GM19099 (cell line): ENCODE results near the gene POLA1.

Source experiments
- POLR2A ChIP-seq: IDR thresholded peaks from 3 replicates; pipeline ENCODE4 v1.6.1; 2011; ENCODE audit warnings: low read depth; ENCODE audit not compliant: insufficient read length; ENCODE audit errors: extremely low read depth

The POLA1 gene

DNA sequence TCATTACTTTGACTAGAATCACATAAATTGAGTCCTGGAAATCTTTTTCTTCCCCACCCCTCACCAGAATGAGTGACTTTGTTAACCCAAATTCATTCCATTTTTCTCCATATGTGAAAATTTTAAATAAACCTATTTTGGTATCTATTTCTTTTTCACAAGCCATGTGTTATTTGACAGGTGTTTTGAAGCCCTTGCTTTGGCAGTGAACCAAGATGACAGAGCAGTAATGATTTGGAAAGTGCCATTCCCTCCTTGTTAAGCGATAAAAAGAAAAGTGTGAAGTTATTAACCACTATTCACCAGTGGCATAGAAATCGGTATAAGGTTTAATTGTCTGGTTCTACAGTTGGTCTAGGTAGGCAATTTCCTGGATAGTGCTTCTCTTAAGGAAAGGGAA is 66.1 kb downstream of the POLA1 start:
- no peak for TF ChIP-seq POLR2A

DNA sequence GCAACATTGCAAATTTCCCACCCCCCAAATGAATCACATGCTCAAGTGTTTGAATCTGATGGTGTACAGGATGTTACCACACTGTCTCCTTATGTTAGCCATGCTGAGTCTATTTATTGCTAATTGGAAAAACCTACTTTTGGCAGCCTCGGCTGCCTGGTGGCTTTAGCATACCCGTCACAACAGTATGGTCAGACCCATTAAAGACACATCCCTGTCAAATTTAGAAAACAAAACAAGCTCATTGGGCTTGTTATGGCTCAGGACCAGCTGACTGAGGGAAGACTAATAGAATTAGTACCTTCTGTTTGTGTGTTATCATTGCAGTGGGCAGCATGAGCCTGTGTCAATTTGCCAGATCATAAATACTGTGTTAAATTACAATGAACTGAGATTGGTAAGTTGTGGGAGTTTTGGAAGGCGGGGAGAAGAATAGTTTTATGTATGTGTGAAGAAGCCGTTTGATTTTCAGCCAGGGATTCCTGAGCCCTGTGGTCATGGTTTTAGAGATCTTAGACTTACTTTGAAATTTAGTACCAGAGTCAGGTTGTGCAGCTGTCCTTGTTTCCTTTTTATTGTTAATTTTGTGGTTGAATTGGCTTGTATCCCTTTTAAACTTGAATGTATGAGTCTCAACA is 66.8 kb downstream of the POLA1 start:
- no peak for TF ChIP-seq POLR2A

DNA sequence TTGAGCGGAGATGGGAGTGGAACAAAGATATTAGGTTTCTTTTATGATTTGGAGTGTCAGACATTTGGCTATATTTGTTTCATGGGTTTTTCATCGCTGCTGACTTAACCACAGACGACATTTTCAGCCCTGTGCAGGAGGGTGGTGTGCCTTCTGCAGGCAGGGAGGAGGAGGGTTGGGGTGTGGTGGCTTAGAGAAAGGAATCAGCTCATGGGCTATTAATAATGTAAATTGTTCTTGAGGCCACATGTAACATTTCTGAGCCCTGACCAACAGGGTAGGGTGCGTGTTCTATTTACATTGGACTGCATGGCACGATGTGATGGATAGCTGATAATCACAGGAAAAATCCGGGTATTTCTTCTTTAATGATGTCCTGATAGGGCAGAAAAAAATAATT is 67.6 kb downstream of the POLA1 start:
- TF ChIP-seq POLR2A = no peak

DNA sequence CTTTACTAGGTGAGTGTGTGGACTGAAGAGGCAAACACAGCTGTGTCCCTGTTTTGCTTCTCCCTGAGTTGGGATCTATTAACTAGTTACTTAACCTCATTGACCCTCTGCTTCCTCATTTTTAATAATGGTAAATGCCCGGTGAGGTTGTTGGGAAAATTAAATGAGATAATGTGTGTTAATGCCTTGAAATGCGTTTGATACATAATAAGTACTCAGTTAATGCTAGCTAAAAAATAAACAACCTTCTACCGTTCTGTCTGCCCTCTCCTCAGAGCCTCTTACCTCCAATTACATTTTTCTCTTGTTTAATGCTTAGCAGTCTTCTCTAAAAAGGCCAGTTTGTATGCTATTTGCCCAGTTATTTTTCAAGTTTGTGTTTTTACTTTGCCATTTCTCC is 70.3 kb downstream of the POLA1 start:
- no peak for TF ChIP-seq POLR2A

DNA sequence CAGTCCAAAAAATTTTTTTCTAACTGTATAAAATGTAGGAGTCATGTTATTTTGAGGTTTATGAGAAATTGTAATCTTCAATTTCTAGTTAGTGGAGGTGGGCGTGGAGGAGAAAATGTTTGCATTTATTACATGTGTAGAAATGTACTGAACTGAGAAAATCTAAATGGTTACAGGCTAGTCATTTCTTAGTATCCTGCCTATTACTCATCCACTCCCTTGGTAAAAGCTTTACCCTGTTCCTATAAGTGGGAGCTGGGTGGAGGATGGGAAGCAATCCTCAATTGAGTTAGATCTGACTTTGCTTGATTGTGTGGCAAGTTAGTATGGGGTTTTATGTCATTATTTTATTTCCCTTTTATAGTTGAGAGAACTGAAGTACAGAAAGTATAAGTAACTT is 73.8 kb downstream of the POLA1 start:
- no peak for TF ChIP-seq POLR2A

DNA sequence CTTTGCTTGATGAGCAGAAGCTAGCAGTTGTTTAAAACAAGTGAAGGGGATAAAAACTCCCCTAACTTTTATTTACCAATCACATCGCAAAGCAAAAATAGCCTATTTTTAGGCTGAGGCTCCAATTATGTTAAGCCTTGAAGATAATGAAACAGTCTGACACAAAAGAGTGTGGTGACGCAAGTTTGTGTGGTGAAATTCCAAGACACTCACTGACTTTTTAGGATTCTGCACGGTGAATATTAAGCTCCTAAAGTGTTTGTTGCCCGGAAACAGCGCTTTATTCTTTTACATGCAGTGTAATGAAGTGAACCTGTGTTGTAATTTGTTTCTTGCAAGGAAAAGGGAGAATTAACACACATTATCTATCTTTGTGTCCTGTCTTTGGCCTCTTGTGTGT is 74.8 kb downstream of the POLA1 start:
- no peak for TF ChIP-seq POLR2A

DNA sequence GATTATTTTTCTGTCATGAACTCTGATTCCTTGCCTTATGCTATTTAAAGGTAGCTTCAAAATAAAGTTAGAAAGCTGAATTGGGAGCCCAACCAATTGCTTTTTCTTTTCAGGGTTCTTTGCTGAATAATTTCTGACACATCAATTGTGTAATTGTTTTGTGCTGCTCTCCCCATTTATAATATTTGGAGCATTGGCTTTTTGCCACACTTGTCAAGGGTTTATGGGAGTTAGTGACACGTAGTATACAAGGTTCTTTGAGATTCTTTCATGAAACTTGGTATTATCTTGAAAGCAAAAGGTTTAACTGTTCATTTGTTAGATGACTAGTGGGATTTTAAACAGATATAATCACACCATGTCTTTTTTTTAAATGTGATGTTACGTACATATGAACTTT is 80.9 kb downstream of the POLA1 start:
- no peak for TF ChIP-seq POLR2A

DNA sequence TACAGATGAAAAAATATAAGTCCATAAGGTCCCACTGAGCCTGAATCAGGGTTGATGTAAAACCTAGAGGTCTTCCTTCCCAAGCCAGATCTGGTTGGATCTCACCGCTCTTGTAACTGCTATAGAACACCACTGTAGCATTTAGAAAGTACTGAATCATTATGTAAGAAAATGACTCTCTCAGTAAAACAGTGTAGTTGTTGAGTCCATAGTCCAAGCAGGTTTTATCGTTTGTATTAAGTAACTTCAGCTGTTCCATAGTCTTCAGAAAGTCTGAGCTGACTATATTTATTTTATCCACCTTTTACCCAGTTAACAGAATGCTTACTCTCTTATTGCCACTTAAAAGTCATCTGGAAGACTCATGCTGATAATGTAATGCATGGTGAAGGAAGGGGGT is 82.2 kb downstream of the POLA1 start:
- TF ChIP-seq POLR2A = no peak

DNA sequence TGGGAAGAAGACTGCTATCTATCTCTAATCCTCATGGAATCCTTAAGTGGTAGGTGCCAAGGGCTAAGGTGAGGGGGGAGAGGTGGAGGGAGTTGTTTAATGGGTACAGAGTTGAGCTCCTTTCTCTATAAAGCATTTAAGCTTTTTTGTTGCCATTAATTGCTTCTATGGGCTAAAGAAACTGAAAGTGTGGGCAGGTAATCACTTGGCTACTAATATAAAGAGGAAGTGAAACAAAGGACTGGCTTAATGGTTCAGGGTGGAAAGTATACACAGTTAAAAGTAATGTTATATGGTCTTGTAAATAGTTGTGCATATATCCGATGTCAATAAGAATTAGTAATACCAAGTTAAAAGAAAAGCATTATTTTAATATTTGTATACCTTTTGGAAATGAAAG is 83.9 kb downstream of the POLA1 start:
- no peak for TF ChIP-seq POLR2A

DNA sequence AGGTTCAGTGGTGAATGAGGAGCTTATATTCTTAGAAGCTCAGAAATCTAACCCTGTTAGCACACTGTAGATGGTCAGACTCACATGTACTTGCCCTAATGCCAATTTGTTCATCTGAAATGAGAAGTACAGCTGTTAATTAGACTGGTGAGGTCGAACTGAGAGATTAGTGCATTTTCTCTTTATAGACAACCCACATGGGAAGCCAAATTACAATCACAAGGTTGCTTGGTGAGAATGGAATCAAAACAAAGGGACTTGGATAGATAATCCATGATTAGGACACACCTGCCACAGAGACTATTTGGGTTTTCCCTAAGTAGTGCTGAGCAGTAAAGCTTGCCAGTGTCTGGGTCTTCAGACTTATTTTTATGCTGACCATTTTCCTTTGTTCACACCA is 88.3 kb downstream of the POLA1 start:
- no peak for TF ChIP-seq POLR2A

DNA sequence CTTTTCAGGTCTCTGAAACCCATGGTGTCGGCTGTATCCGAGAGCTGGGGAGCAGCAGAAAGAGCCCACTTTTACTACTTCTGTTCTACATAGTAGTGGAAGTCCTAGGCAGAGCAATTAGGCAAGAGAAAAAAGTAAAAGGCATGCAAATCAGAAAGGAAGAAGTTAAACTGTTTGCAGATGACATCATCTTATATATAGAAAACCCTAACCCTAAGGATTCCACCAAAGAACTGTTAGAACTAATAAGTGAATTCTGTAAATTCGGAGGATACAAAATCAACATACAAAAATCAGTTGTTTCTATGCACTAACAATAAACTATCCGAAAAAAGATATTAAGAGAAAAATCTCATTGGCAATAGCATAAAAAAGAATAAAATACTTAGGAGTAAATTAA is 95.3 kb downstream of the POLA1 start:
- no peak for TF ChIP-seq POLR2A

DNA sequence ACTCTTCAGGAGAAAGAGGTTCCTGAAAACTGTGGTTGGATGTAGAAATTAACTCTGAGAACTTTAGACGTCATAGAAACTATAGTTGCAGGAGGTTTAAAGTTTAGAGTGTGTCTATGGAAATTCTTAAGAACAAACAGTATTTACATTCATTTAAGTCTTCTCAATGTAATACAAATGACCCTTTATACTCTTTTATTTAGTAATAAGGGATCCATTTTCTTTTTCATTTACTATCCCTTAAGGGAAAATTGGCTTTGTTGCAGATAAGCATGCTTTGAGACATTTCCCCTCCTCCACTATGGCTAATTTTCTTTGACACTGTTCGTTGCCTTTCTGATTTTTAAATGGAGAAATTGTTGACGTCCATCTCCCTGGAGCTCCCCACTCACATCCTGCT is 96.4 kb downstream of the POLA1 start:
- no peak for TF ChIP-seq POLR2A

DNA sequence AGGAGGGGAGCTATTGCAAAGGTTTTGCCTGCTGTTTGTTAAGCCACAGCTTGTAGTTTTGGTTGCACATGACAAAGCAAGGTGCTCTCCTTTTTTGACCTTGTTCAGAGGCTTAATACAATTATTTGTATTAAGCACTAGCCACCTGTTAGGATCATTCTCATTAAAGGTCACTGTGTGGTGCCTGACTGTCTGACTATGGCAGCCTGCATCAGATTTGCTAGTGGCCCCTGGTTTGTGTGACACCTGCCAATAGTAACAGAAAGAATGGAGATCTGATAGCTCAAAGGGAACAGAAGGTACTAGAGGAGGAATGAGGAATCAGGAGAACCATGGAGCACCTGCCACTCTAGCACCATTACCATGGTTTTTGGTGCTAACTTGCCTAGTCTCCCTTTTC is 102.5 kb downstream of the POLA1 start:
- no peak for TF ChIP-seq POLR2A

DNA sequence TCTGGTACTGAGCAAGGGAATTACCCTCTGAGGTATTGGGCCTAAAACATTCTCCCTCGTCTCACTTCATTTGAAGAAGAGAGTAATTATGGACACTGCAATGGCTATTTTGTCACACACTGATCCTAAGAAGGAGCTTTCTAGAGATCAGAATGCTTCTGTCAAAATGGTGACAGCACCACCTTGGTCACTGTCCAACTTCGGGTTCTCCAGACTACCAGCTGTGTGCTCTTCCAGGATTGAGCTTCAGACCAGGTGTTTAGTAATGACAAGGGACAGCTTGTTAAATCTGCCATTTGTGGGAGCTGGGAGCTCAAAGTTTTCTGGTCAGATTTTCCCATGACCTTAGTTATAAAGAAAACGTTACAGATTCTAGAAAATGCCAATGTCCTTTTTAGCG is 105.4 kb downstream of the POLA1 start:
- no peak for TF ChIP-seq POLR2A

DNA sequence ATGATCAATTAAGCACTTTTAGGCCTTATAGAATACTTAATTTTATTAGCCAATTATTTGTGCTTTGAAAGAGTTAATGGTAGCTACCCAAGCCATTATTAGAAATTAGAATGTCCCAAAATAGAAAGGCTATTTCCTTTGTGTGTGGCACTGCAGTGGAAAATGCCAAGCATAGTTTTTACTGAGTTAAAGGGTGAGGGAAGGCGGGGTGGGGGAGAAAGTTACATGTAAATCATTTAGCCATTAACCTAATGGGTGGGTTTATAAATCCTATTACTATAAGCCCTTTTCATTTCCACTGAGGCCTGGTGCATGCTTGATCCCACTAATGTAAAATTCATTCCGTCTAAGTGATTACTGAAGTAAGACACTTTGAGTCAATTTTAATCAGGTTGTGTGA is 105.8 kb downstream of the POLA1 start:
- no peak for TF ChIP-seq POLR2A

DNA sequence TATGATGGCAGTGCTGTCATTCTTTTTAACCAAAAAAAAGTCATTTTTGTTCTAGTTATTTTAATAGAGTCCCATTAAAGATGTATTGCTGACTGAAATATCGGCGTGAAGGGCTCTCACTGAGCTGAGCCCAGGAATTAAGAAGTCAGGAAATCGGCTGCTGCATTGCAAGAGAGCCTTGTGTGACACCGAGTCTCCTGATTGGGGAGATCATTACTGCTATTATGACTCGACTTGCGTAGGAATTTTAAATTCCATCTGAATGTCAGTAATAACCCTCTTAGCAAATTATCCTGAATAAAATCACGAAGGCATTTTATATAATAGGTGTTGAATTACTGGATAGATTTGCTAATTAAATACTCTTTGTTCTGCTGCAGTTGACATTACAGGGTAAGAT is 111.5 kb downstream of the POLA1 start:
- TF ChIP-seq POLR2A = no peak

DNA sequence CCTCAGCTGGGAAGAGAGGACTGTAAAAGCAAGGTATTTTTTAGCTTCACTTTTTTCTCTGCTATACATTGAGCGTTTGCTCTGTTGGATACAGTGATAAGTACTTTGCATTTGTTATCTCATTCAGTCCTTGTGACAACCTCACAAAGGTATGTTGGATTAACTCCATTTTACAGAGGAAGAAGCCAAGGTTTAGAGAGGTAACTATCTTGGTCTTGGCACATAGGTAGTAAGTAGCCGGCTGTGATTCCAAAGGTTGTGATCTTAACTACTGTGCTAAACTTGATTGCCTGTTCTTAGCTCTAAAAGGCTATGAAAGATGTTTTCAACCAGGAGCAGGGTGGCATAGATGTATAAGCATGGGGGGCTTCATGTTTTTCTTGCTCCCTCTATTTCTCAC is 134.4 kb downstream of the POLA1 start:
- no peak for TF ChIP-seq POLR2A
